GM12892 (cell line): ENCODE results near the gene REEP2.

Source experiments
- DNase-seq: peaks from one replicate; pipeline ENCODE4 v3.0.0; 2011; ENCODE audit not compliant: insufficient read length
- FAIRE-seq: peaks from 2 replicates; lab custom pipeline; 2011; peaks lifted over from hg19 to GRCh38; lab: Jason Lieb, UNC
- POLR2A ChIP-seq: IDR thresholded peaks from 2 replicates; pipeline ENCODE4 v1.6.1; 2011; ENCODE audit warnings: low read depth, low read length, control low read depth
- POLR2AphosphoS5 ChIP-seq: IDR thresholded peaks from 2 replicates; pipeline ENCODE4 v1.6.1; 2011; ENCODE audit warnings: low read depth, low read length, control low read depth
- TAF1 ChIP-seq: IDR thresholded peaks from 2 replicates; pipeline ENCODE4 v1.6.1; 2011; ENCODE audit warnings: low read depth, mild to moderate bottlenecking, control low read depth, low read length, borderline replicate concordance

The REEP2 gene

GRCh38 chr5:138450971-138451370 lies 12.1 kb downstream of the REEP2 start:
- no peak for FAIRE-seq

GRCh38 chr5:138452720-138453119 lies 13.9 kb downstream of the REEP2 start:
- no peak for TF ChIP-seq POLR2A
- TF ChIP-seq TAF1, result no peak
- no peak for TF ChIP-seq POLR2AphosphoS5
- DNase-seq, result no peak

More at GRCh38 chr5:138450971-138451370, 12.1 kb downstream of the REEP2 start:
- TF ChIP-seq TAF1 (no peak), POLR2AphosphoS5 (no peak), POLR2A (no peak)
- no peak for DNase-seq

GRCh38 chr5:138453590-138453989 lies 14.7 kb downstream of the REEP2 start:
- DNase-seq, result no peak
- no peak for FAIRE-seq
- TF ChIP-seq TAF1 (no peak), POLR2A (no peak), POLR2AphosphoS5 (no peak)

More at GRCh38 chr5:138452720-138453119, 13.9 kb downstream of the REEP2 start:
- no peak for FAIRE-seq

- no peak for FAIRE-seq
- DNase-seq, result no peak
- TF ChIP-seq POLR2AphosphoS5 (no peak), POLR2A (no peak), TAF1 (no peak)
Measured at GRCh38 chr5:138454121-138454520, 15.3 kb downstream of the REEP2 start.

- no peak for TF ChIP-seq POLR2AphosphoS5
- no peak for TF ChIP-seq POLR2A
- TF ChIP-seq TAF1, result no peak
- FAIRE-seq (no peak), DNase-seq (no peak)
Measured at GRCh38 chr5:138455232-138455930, 16.5 kb downstream of the REEP2 start.

GRCh38 chr5:138457531-138458275 lies 18.8 kb downstream of the REEP2 start:
- FAIRE-seq, result no peak
- TF ChIP-seq TAF1, result no peak
- TF ChIP-seq POLR2AphosphoS5, result no peak
- TF ChIP-seq POLR2A, result no peak
- no peak for DNase-seq

- no peak for FAIRE-seq
- no peak for DNase-seq
- TF ChIP-seq POLR2AphosphoS5 (no peak), POLR2A (no peak), TAF1 (no peak)
Measured at GRCh38 chr5:138458384-138458783, 19.5 kb downstream of the REEP2 start.

- DNase-seq (no peak), FAIRE-seq (no peak)
- TF ChIP-seq POLR2A (no peak), POLR2AphosphoS5 (no peak), TAF1 (no peak)
Measured at GRCh38 chr5:138458856-138459255, 20.0 kb downstream of the REEP2 start.

GRCh38 chr5:138459311-138459933 lies 20.6 kb downstream of the REEP2 start:
- FAIRE-seq (peak; percentile 93), DNase-seq (peak; percentile 55)
- TF ChIP-seq TAF1 (no peak), POLR2A (no peak), POLR2AphosphoS5 (no peak)

GRCh38 chr5:138460032-138460693 lies 21.3 kb downstream of the REEP2 start:
- peak; percentile 9 for FAIRE-seq
- no peak for DNase-seq
- TF ChIP-seq POLR2A (no peak), TAF1 (no peak), POLR2AphosphoS5 (no peak)

GRCh38 chr5:138461343-138462125 lies 22.7 kb downstream of the REEP2 start:
- no peak for TF ChIP-seq POLR2A
- no peak for TF ChIP-seq TAF1
- TF ChIP-seq POLR2AphosphoS5, result no peak
- FAIRE-seq (peak; percentile 44), DNase-seq (no peak)
